Glomerular visceral epithelial cell (primary cell): ENCODE measurements around the gene IGFN1.

ENCODE experiments used
- DNase-seq: peaks from one replicate; pipeline ENCODE4 v3.0.0-alpha.2; 2016; ENCODE audit errors: extremely low spot score

IGFN1 gene

DNA sequence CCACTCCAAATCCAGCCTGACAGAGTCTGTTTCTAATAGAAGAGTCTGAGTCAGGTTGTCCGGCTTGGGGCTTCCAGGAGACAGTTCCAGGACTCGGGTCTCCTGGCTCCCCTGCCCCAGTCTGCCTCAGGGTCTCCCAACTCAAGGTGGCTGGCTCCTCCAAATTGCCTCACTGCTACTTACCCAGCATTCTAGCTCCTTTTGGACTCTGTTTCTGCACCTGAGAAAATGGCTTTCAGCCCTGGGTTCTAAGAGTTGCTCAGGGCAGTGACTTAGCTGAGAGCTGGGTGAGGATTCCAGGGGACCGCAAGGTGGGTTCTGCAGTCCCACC is 5.5 kb upstream of the IGFN1 start:
- DNase-seq, result no peak

DNA sequence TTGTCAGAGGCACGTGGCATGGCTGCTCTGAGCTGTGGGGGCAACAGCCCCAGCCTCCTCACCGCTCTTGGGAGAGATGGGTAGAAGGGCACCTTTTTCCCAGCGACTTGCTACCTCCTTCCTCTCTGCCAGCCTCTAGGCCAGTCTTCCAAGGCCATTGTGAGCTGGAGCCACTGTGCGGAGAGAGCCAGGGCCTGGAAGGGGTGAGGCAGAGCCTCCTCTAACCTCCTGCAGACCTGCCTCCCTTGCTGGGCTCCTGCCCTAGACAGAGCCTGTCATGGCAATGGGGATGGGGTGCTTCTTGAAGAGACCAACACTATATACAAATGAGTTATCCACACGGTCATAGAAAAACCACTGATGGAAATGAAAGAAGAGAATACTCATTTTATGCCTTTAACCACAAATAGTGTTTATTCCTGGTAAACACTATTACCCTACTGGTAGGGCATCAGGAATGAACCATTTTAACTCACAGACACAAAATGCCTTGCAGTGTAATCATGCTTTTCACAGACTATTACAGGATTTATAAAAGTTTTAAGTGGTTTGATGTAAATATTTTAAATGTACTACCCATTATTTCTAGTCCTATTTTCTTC is 5.0 kb upstream of the IGFN1 start:
- no peak for DNase-seq

DNA sequence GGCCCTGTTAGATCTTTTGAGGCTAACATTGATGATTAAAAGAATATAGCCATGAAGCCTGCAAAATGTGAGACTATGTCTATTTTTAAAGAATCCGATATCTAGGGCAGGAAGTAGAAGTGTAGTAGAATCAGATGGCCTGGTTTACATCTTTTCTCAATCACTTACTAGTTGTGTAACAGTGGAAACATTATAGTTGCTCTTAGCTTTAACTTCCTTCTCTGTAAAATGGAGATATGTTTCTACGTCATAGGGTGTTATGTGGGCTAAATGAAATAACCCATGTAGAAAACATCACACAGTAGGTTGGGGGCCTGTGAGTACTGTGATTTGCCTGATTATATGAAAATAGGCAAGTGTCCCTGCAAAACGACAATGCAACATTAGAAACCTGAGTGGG is 4.4 kb upstream of the IGFN1 start:
- DNase-seq, result no peak

DNA sequence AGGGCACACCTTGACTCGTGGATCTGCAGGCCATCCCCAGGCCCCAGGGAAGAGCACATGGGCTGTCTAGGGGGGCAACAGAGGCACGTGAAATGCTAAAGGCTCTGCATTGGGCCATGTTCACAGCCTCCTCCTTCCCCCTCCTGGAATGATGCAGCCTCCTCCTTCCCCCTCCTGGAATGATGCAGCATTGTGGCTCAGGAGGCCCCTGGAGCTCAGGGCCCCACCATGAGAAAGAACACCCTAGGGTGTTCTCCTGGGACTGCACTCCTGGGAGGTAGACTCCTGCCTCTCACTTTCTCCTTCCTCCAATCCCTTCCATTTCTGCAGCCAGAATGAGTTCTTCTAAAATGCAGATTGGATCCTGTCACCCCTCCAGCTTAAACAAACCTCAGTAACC is 1.5 kb upstream of the IGFN1 start:
- no peak for DNase-seq

DNA sequence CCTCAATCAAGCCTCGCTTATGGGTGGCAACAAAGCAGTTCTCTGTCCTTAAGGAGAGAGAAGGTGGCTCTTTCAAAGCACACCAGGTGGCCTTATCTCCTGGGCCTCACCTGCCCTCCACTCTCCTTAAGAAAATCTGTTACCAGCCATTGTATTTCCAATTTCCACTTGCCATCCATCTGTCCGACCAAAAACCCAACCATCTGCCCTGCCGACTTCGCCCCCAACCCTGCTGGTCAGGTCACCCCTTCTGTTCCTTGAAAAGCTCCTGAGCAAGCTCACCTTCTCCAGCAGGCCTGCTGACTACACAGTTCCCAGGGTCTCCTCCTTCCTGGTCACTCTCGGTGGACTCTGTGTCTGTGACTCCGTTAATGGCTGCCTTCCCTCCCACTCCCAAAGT is 619 bp upstream of the IGFN1 start:
- no peak for DNase-seq

DNA sequence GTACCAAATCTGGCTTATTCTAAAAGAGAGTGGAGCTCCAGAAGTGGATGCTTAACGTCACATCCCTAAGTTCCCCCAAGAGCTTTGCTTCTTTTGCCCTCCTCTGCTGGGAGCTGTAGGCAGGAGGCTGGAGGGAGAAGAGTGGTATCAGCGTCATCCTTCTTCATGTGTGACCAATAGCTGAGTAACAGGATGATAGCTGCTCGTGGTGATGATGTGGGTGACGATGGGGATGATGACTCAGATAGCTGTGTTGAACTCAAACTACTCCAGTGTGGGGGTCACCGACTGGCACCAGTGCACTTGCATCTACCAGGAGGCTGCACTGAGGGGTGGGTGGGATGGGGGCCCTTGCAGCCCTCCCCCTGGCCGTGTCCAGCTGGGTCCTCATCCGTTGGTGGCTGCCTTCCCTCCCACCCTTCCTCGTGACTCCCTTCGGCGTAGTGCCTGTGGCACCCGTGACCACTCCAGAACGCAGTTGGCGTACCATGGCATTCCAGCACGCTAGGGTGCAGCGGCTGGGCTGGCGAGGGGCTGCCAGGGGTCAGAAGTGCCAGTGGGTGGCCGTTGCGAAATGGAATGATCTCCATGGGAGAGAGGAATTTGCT is 1.1 kb downstream of the IGFN1 start:
- DNase-seq, result peak; percentile 82

DNA sequence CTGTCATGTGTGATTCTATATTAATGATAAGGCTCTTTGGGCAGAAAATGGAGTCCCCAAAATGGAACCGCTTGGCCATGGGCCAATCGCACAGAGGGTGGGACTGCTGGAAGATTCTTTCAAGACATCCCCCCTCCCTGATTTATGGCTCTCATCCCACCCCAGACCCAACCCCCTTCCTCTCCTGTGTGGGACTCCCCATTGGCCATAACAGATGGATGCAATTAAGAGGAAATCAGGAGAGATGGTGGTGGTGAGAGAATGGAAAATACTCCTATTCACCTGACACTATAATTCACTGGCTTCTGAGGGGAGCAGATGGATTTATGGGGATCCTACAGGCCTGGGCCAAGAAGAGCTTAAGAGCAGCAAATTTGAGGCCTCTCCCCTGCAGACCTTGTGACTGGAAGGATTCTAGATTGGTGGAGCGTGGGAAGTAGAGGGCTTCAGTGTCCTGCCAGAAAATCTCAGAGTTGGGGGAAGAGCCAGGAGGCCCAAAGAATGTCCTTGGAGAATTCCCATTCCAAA is 1.7 kb downstream of the IGFN1 start:
- no peak for DNase-seq

DNA sequence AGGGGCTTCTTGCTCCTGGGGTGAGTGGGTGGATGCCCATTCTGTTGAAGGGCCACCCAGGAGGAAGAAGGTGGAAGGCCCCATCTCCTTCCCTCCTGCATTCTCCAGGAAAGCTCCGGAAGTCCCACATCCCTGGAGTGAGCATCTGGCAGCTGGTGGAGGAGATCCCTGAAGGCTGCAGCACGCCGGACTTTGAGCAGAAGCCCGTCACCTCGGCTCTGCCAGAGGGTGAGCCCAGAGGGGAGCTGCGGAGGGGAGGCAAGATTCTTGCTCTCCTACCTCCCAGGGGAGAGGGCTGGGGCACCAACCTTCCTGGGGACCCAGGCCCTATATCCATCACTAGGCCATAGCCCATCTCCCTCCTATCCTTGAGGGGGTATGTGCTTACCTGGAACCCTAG is 3.4 kb downstream of the IGFN1 start:
- no peak for DNase-seq

DNA sequence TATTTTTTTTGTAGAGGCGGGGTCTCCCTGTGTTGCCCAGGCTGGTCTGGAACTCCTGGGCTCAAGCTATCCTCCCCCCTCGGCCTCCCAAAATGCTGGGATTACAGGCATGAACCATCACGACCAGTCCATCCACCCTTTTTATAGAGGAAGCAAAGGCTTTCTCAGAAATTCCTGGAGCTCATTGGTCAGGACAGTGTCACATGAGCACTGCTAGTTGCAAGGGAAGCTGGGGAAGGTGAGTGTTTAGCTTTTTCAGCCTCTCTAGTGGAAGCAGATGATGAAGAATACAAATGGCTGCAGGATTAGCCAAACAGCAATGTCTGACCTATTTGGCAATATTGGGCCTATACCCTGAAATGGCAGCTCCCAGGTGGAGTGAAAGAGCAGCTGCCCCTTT is 8.0 kb downstream of the IGFN1 start:
- no peak for DNase-seq

DNA sequence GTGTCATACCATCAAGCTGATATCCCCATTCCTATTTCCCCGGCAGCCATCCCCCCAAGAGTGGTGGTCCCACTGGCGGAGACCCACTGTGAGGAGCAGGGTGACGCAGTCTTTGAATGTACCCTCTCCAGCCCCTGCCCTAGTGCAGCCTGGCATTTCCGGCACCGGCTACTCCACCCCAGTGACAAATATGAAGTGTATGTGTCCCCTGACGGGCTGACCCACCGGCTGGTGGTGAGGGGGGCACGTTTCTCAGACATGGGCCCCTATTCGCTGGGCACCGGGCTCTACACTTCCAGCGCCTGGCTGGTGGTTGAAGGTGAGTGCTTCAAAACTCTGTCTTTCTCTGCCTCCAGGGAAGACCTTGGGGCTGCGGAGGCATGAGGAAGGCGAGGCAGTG is 14.4 kb downstream of the IGFN1 start:
- DNase-seq, result no peak

DNA sequence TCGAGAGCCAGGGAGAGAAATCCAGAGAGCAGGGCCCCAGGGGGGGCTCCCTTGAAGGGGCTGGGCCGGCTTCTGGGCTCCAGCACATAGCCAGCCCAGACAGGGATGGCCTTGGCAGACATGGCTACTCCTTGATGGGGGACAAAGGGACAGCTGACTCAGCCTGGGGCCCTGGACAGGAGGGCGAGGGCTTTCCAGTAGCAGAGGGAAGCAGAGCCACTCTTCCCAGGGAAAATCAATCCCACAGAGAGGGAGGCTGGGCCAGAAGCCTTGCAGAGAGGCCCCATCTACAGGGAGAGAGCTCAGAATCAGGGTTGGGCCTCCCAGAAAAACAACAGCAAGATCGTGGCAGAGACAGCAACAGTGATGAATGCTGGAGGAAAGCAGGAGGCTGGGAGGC is 15.6 kb downstream of the IGFN1 start:
- DNase-seq, result no peak

DNA sequence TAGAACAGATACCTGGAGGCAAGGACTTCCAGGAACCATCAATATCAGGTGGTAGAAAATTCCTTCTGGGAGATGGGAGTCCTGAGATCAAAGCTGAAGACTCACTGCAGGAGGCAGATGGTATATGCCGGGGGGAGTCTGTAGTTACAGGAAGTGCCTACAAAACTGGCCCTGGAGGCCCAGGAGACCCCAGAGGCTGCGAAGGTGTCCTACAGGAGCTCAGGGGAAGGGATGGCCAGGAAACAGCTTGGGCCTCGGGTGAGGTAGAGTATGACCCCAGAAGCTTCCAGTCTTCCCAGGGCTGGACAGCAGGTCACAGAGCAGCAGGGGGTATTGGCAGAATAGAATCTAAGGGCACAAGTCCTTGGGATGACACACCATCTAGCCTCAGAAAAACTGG is 16.4 kb downstream of the IGFN1 start:
- no peak for DNase-seq

DNA sequence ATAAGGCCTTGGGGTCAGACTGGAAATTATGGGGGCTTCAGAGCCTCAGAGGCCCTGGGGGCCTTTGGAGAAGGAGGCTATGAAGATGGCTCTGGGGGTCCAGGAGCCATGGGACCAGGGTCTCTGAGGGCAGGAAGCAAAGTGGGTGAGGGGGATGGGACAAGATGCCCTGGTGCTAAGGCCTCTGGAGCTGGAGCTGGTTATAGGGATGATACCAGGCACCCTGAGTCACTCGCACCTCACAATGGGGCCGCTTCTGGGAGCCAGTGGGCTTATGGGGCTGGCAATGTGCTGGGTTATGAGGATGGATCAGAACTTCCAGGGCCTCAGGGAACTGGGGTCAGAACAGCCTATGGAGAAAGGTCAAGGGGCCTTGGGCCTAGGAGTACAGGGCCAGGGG is 17.6 kb downstream of the IGFN1 start:
- DNase-seq, result no peak

DNA sequence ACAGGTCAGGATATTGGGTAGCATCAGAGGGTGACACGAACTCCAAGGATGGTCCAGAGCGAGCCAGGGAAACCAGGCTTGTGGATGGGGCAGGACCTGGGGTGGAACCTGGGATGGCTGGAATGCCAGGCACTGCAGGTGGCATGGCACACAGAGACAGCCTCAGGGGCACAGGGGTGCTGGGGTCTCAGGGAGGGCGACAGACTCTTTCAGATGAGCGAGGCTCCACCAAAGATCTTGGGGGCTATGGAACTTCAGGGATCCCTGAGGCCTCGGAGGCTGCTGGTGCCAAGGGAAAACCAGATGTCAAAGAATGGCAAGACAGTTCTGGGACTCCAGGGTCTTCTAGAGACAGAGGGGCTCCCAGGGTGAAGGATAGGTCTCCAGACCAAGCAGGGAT is 21.4 kb downstream of the IGFN1 start:
- DNase-seq, result no peak

DNA sequence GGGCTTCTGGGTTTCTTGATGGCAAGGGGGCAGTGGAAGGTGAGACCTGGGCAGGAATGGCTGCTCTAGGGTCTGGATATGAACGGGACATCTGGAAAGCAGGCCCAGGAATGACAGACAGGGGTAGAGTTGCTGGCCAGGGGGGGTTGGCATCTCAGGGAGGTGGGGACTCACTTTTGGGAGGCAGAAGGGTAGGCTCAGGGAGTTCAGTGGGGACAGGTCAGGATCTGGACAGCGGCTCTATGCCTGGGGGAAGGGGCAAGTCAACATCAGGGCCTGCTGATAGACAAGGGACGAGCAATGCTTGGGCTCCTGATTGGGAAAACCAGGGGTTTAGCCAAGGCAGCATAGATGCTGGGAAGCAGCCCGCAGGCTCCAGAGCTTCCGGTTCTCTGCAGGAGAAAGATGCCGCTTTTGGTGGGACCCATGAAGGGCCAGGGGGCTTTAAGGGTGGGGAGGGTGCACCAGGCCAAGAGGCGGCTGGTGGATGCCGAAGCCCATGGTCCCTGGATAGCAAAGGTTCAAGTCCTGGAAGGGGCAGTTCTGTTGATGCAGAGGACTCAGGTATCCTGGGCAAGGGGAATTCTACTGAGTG is 21.9 kb downstream of the IGFN1 start:
- DNase-seq, result no peak

DNA sequence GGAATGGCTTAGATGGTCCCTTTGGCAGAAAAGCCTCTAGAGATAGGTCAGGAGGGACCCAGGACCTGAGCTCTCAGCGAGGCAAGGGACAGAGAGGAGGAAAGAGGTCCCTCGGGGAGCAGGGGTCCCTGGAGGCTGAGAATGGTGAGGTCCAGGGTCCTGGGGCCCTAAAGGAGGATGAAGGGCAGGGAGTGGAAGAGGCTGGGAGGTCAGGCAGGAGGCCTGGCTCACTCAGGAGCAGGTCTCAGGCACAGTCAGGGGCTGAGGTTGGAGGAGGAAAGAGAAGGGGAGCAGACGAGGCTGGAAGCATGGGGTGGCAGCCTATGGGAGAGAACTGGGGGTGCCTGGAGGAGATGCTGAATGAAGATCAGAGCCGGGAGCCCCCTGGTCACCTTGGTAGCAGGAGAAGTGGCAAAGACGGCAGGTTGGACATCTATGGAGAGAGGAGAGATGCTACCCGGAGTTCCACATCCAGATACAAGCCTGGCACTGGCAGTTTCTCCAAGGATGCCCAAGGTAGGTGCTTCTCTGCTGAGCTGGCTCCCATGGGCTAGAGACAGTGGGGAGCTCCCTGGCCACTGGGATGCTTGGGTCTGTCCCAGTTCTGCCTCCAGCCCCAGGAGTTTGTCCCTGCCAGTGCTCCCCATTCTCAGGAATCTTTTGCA is 22.6 kb downstream of the IGFN1 start:
- no peak for DNase-seq

DNA sequence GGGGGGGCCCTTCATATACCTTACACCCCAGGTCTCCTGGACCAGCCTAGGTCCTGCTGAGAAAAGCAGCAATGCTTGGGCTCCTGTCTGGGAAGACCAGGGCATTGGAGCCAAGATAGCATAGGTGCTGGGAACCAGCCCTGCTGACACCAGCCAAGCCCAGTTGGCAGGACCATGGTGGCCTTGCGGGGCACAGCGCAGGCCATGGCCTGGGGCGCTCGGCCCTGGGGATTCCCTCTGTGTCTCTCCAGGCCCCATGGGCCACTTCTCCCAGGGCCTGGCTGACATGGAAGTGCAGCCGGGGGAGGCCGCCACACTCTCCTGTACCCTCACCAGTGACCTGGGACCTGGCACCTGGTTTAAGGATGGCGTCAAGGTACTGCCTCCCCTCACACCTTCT is 23.3 kb downstream of the IGFN1 start:
- DNase-seq, result no peak

DNA sequence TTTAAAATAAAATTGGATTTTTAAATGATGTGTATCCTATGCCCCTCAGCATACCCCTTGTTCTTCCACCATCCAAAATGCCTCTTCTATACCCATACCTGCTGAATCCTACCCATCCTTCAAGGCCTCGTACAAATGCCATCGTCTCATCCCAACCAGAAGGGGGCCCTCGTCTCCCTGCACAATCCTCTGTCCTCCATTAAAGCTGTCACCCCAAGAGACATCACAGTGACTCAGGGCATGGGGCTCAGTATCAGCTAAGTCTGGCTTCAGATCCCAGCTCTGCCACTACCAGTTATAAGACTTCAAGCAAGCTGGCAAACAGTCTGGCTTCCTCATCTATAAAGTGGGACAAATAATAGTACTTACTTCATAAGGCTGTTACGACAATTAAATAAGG is 23.8 kb downstream of the IGFN1 start:
- DNase-seq, result no peak

DNA sequence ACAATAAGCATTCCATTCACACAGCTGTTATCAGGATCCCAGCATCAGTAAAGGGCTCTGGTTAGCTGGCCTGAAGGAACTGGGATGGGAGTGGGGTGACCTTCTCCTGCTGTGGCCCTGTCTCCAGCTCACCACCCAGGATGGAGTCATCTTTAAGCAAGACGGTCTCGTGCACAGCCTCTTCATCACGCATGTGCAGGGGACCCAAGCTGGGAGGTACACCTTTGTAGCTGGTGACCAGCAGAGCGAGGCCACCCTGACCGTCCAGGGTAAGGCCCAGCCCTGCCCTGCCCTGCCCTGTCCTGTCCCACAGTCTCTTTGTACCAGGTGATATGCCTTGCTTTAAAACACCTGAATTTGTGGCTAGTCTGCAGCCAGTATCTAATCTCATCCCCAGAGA is 24.3 kb downstream of the IGFN1 start:
- DNase-seq, result no peak

DNA sequence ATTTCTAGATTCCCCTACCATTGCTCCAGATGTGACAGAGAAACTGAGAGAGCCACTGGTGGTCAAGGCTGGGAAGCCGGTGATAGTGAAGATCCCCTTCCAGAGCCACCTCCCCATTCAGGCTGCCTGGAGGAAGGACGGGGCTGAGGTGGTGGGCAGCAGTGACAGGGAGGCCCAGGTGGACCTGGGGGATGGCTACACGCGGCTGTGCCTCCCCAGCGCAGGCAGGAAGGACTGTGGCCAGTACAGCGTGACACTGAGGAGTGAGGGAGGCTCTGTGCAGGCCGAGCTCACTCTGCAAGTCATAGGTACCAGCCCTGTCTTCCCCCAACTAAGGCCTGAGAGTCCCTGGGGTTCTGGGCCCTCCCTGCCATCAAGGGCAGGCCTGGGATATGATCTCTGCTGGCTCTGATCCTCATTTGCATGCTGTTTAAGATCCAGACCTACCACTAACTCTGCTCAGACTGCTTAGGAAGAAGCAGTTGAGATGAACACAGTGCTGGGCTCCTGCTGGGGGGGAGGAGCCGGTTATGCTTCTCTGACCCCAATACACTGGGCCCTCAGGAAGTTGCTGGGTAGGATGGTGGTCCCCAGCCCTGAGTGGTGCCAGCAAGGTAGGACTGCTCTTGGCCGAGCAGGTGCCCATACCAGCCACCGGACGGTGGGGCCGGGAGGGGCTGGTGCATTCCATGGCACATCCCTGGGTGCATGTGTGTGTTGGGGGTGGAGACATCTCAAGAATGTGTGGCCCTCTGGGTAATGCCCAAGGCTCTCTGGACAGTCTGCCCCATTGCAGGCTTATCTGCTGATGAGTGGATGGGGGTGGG is 25.1 kb downstream of the IGFN1 start:
- no peak for DNase-seq

DNA sequence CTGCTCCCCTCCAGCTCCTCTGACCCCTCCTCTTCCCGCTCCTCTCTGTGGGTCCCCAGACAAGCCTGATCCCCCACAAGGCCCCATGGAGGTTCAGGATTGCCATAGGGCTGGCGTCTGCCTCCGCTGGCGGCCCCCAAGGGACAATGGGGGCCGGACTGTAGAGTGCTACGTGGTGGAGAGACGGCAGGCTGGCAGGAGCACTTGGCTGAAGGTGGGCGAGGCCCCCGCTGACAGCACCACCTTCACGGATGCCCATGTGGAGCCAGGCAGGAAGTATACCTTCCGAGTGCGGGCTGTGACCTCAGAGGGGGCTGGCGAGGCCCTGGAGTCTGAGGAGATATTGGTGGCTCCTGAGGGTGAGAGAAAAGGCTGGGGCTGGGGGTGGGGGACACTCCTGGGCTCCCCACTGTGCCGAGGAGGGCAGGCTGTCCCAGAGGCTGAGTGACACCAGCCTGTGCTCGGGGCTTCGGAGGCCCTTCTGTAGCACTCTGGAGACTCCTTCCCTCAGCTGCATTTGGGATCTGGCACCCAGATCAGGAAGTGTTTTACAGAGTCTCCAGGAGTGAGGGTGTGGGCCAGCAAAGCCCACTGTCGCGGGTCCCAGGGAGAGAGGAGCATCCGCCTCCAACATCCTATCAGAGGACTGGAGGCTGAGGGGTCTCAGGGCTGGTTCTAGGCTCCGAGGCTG is 25.9 kb downstream of the IGFN1 start:
- DNase-seq, result no peak

DNA sequence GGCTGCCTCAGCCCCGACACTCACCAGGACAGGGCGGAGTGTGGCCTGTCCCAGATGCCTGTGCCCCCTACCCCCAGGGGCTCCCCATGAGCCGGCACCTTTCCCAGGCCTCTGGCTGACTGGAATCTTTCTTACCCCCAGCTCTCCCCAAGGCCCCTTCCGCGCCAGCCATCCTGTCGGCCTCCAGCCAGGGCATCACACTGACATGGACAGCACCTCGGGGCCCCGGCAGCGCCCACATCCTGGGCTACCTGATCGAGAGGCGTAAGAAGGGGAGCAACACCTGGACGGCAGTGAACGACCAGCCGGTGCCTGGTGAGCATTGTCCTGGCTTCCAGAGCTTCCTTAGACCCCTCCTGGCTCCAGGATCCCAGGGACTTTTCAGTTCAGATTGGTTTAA is 26.5 kb downstream of the IGFN1 start:
- DNase-seq, result no peak
